H1 (cell line): ENCODE results near the gene DCUN1D2. TPM values are rescaled to one million over a fixed set of nuclear protein-coding genes. Genes with fewer than 3 reads are reported as not detected.

Experiments used
- CTCF ChIA-PET: fragments of 300-600 bp; sonication (Branson Sonifier 250); formaldehyde crosslinking; loops from one replicate; lab custom pipeline; 2021; ENCODE audit not compliant: partially characterized antibody; lab: Charles Lee
- POLR2A ChIA-PET: fragments of 300-600 bp; sonication (Branson Sonifier 250); formaldehyde crosslinking; loops from one replicate; lab custom pipeline; 2021; ENCODE audit warnings: inconsistent platforms; ENCODE audit not compliant: partially characterized antibody; lab: Charles Lee
- DNase-seq, 2 experiments: peaks; one replicate each; pipeline versions ENCODE4 v3.0.0 to v3.0.0-alpha.2; 2010 to 2022; ENCODE audit warnings: low spot score in 2 of 2, low read depth in 1 of 2, mixed read lengths in 1 of 2
- FAIRE-seq: peaks from 2 replicates; lab custom pipeline; 2011; peaks lifted over from hg19 to GRCh38; lab: Jason Lieb, UNC
- H2AFZ ChIP-seq: 2 replicates; pipeline ENCODE4 v1.8.1; 2012; ENCODE audit warnings: low read length, inconsistent platforms
- H2AK5ac ChIP-seq: 2 replicates; pipeline ENCODE4 v1.6.1; 2013; ENCODE audit warnings: low read depth, low read length
- H2BK120ac ChIP-seq: replicated peaks from 2 replicates; pipeline ENCODE3; 2013; ENCODE audit warnings: low read depth, low read length, inconsistent platforms
- H2BK12ac ChIP-seq: 2 replicates; pipeline ENCODE4 v1.6.1; 2013; ENCODE audit warnings: low read depth, low read length
- H2BK15ac ChIP-seq: 2 replicates; pipeline ENCODE4 v1.6.1; 2013; ENCODE audit warnings: low read length
- H2BK20ac ChIP-seq: 2 replicates; pipeline ENCODE4 v1.6.1; 2013; ENCODE audit warnings: low read length
- H2BK5ac ChIP-seq: 2 replicates; pipeline ENCODE4 v1.6.1; 2013; ENCODE audit warnings: low read depth, low read length
- H3K14ac ChIP-seq: 2 replicates; pipeline ENCODE4 v1.6.1; 2013; ENCODE audit warnings: inconsistent platforms; ENCODE audit not compliant: insufficient read length
- H3K18ac ChIP-seq: 2 replicates; pipeline ENCODE4 v1.6.1; 2013; ENCODE audit warnings: low read length; ENCODE audit errors: extremely low read depth
- H3K23ac ChIP-seq: 2 replicates; pipeline ENCODE4 v1.6.1; 2013; ENCODE audit warnings: inconsistent platforms; ENCODE audit not compliant: insufficient read length
- H3K23me2 ChIP-seq: 2 replicates; pipeline ENCODE4 v1.6.1; 2013; ENCODE audit warnings: low read depth, low read length
- H3K27ac ChIP-seq: 2 replicates; pipeline ENCODE4 v1.6.1; 2011; ENCODE audit warnings: low read depth, low read length, inconsistent platforms
- H3K27me3 ChIP-seq, 4 experiments: replicated peaks in 1 of 4; 1 replicate in 1 of 4; 2 replicates in 3 of 4; pipeline versions ENCODE4 v1.6.1 to v1.8.1; 2011 to 2013; ENCODE audit warnings: low read length in 3 of 4, mild to moderate bottlenecking in 3 of 4, inconsistent platforms in 2 of 4, mixed read lengths in 2 of 4, moderate library complexity in 1 of 4; ENCODE audit not compliant: control insufficient read depth in 3 of 4, insufficient read depth in 3 of 4; ENCODE audit errors: extremely low read depth in 1 of 4
- H3K36me3 ChIP-seq, 4 experiments: 2 replicates each; pipeline versions ENCODE4 v1.6.1 to v1.8.1; 2011 to 2013; ENCODE audit warnings: mild to moderate bottlenecking in 4 of 4, low read length in 3 of 4, moderate library complexity in 2 of 4, control low read depth in 1 of 4, inconsistent platforms in 1 of 4; ENCODE audit not compliant: insufficient read depth in 4 of 4, control insufficient read depth in 2 of 4
- H3K4ac ChIP-seq: replicated peaks from 2 replicates; pipeline ENCODE3; 2013; ENCODE audit warnings: low read length, low read depth, mixed read lengths, inconsistent platforms; ENCODE audit not compliant: insufficient read length
- H3K4me1 ChIP-seq, 4 experiments: replicated peaks in 1 of 4; 1 replicate in 1 of 4; 2 replicates in 3 of 4; pipeline versions ENCODE4 v1.6.1 to v1.8.1; 2011 to 2013; ENCODE audit warnings: low read length in 3 of 4, inconsistent platforms in 2 of 4, mixed read lengths in 1 of 4; ENCODE audit not compliant: insufficient read depth in 4 of 4, control insufficient read depth in 3 of 4
- H3K4me2 ChIP-seq, 2 experiments: 2 replicates each; pipeline versions ENCODE4 v1.6.1 to v1.8.1; 2011 to 2013; ENCODE audit warnings: low read depth in 2 of 2, low read length in 2 of 2, control low read depth in 1 of 2, inconsistent platforms in 1 of 2, mild to moderate bottlenecking in 1 of 2; ENCODE audit not compliant: insufficient read depth in 1 of 2
- H3K4me3 ChIP-seq, 4 experiments: fragments of 200-600, 300-600 bp in 1 of 4; sonication (generic), shearing (Covaris generic), sonication (Bioruptor Twin) in 1 of 4; 2 replicates each; pipeline versions ENCODE4 v1.5.1 to v1.8.1; 2011 to 2016; ENCODE audit warnings: low read length in 4 of 4, low read depth in 3 of 4, control low read depth in 2 of 4, inconsistent platforms in 2 of 4, mild to moderate bottlenecking in 2 of 4, mixed read lengths in 1 of 4, moderate library complexity in 1 of 4; ENCODE audit not compliant: insufficient read depth in 2 of 4; ENCODE audit errors: extremely low read depth in 1 of 4
- H3K56ac ChIP-seq: replicated peaks from 2 replicates; pipeline ENCODE3; 2013; ENCODE audit warnings: low read depth, mild to moderate bottlenecking, mixed read lengths, low read length, inconsistent platforms; ENCODE audit not compliant: insufficient read length
- H3K79me1 ChIP-seq: 2 replicates; pipeline ENCODE4 v1.6.1; 2013; ENCODE audit warnings: low read depth, low read length, control low read depth
- H3K79me2 ChIP-seq, 2 experiments: 2 replicates each; pipeline versions ENCODE4 v1.6.1 to v1.8.1; 2012 to 2013; ENCODE audit warnings: low read length in 2 of 2, mild to moderate bottlenecking in 2 of 2, inconsistent platforms in 1 of 2; ENCODE audit not compliant: insufficient read depth in 2 of 2, control insufficient read depth in 1 of 2
- H3K9ac ChIP-seq, 4 experiments: replicated peaks in 1 of 4; 1 replicate in 1 of 4; 2 replicates in 3 of 4; pipeline versions ENCODE4 v1.6.1 to v1.8.1; 2011 to 2013; ENCODE audit warnings: low read depth in 3 of 4, low read length in 3 of 4, control low read depth in 2 of 4, mild to moderate bottlenecking in 2 of 4, moderate library complexity in 2 of 4, inconsistent platforms in 1 of 4; ENCODE audit errors: extremely low read depth in 1 of 4
- H3K9me3 ChIP-seq, 2 experiments: 2 replicates each; pipeline versions ENCODE4 v1.6.1 to v1.8.1; 2012 to 2013; ENCODE audit warnings: mild to moderate bottlenecking in 2 of 2, moderate library complexity in 2 of 2, control low read depth in 1 of 2, inconsistent platforms in 1 of 2, low read depth in 1 of 2, low read length in 1 of 2, mixed read lengths in 1 of 2; ENCODE audit not compliant: insufficient read depth in 2 of 2
- H4K20me1 ChIP-seq, 2 experiments: replicated peaks in 1 of 2; 2 replicates each; pipeline versions ENCODE3 to v1.8.1; 2011 to 2013; ENCODE audit warnings: inconsistent platforms in 2 of 2, low read length in 2 of 2, mild to moderate bottlenecking in 1 of 2; ENCODE audit not compliant: insufficient read depth in 2 of 2, control insufficient read depth in 1 of 2
- H4K5ac ChIP-seq: 2 replicates; pipeline ENCODE4 v1.6.1; 2013; ENCODE audit warnings: low read length, low read depth, mixed read lengths, inconsistent platforms; ENCODE audit not compliant: insufficient read length
- H4K8ac ChIP-seq: 2 replicates; pipeline ENCODE4 v1.8.0; 2013; ENCODE audit warnings: mild to moderate bottlenecking, moderate library complexity, low read length, inconsistent platforms; ENCODE audit not compliant: insufficient read depth; ENCODE audit errors: extremely low read depth
- H4K91ac ChIP-seq: replicated peaks from 2 replicates; pipeline ENCODE3; 2013; ENCODE audit warnings: low read length, mixed read lengths, inconsistent platforms; ENCODE audit not compliant: insufficient read length
- BCL11A ChIP-seq, 2 experiments: IDR thresholded peaks; one replicate each; pipeline ENCODE4 v1.6.1; 2011; ENCODE audit warnings: low read depth in 2 of 2, low read length in 2 of 2, mild to moderate bottlenecking in 2 of 2
- BRCA1 ChIP-seq: IDR thresholded peaks from 2 replicates; pipeline ENCODE4 v1.6.1; 2012; ENCODE audit warnings: low read depth, low read length, improper control_type of control experiment
- CHD1 ChIP-seq: IDR thresholded peaks from 2 replicates; pipeline ENCODE4 v1.6.1; 2012; ENCODE audit warnings: low read depth, low read length, improper control_type of control experiment
- CHD2 ChIP-seq: IDR thresholded peaks from 2 replicates; pipeline ENCODE4 v1.6.1; 2012; ENCODE audit warnings: low read length, improper control_type of control experiment
- CREB1 ChIP-seq: IDR thresholded peaks from 2 replicates; pipeline ENCODE4 v1.6.1; 2012; ENCODE audit warnings: inconsistent platforms
- GTF2F1 ChIP-seq: IDR thresholded peaks from 2 replicates; pipeline ENCODE4 v1.6.1; 2012; ENCODE audit warnings: low read depth, low read length, improper control_type of control experiment, borderline replicate concordance
- NANOG ChIP-seq: IDR thresholded peaks from 2 replicates; pipeline ENCODE4 v1.6.1; 2011; ENCODE audit warnings: low read length, low read depth, mild to moderate bottlenecking, inconsistent platforms; ENCODE audit not compliant: insufficient read depth, poor library complexity, severe bottlenecking
- PHF8 ChIP-seq: fragments of 200-600 bp; sonication (generic); conservative IDR thresholded peaks from 2 replicates; pipeline ENCODE4 v1.7.1; 2012; ENCODE audit warnings: low read depth, mild to moderate bottlenecking, inconsistent platforms, low read length, moderate library complexity
- RBBP5 ChIP-seq: IDR thresholded peaks from 2 replicates; pipeline ENCODE4 v1.7.1; 2012; ENCODE audit warnings: low read depth, mild to moderate bottlenecking, inconsistent platforms, low read length, moderate library complexity, borderline replicate concordance
- SAP30 ChIP-seq: fragments of 300-600 bp; sonication (generic); IDR thresholded peaks from 2 replicates; pipeline ENCODE4 v1.7.1; 2012; ENCODE audit warnings: low read length, moderate library complexity, mild to moderate bottlenecking, inconsistent platforms; ENCODE audit not compliant: insufficient read depth, insufficient replicate concordance
- SP1 ChIP-seq: IDR thresholded peaks from 2 replicates; pipeline ENCODE4 v1.6.1; 2011; ENCODE audit warnings: low read depth, low read length
- USF2 ChIP-seq: IDR thresholded peaks from 2 replicates; pipeline ENCODE4 v1.6.1; 2011; ENCODE audit warnings: low read length, improper control_type of control experiment
- WGBS, 2 experiments: shearing (Covaris generic) in 1 of 2; methylation state at CpG; one replicate each; pipeline versions ENCODE4 v1.1.6 to v1.1.7; 2013 to 2015; ENCODE audit warnings: low lambda C conversion rate in 2 of 2, mixed read lengths in 2 of 2, inconsistent platforms in 1 of 2, low coverage in 1 of 2, missing lambda C conversion rate in 1 of 2; ENCODE audit not compliant: insufficient replicate concordance in 2 of 2, insufficient coverage in 1 of 2, insufficient read length in 1 of 2; ENCODE audit errors: extremely low coverage in 1 of 2, missing lambda C conversion rate in 1 of 2; 5-methylcytosine and 5-hydroxymethylcytosine counted together
- polyA plus RNA-seq, 7 experiments: library from polyadenylated mRNA; depleted of rRNA in 3 of 7; stranded (reverse) in 5 of 7; unstranded in 2 of 7; fragments of >200 nt in 5 of 7; fragments of 200-250 nt in 2 of 7; gene quantifications; 1 replicate in 5 of 7; 2 replicates in 1 of 7; 4 replicates in 1 of 7; pipeline versions ENCODE4 v1.2.1 to v1.2.3, GENCODE V29; 2011 to 2013; ENCODE audit warnings: missing spikeins in 2 of 7, mixed read lengths in 2 of 7
- total RNA-seq: library from RNA; stranded (reverse); fragmentation: NEBNext Ultra II Directional; extraction: Animal tissue kit (Norgen Biotek cat#: 25700); gene quantifications from 2 replicates; pipeline ENCODE4 v1.2.1, GENCODE V29; 2021

The DCUN1D2 gene
- total and polyA plus RNA-seq, 2 of the 8 experiments (the other 6 are each of a cell fraction or from before 2014, with no cell fraction given) = 19.5 to 35.3 TPM

GRCh38 chr13:113428469-113428865, 62.0 kb downstream of the DCUN1D2 start:
- no peaks in the 10 kb centered on the region for H3K79me1 ChIP-seq
- ChIA-PET CTCF (interaction anchor here (1.0 to 1.5 kb wide), 5 partner anchors 16 to 105 kb away, joined by 3 to 4 read pairs (median 3); no protein-coding TSS in a partner anchor), POLR2A (no interaction called here)
- H2BK120ac ChIP-seq = no peak overlapping the region
- H4K91ac ChIP-seq = no peak overlapping the region
- H3K4me3 ChIP-seq = no peak overlapping the region
- H2BK12ac ChIP-seq = no peak overlapping the region
- H2AFZ ChIP-seq = no peak overlapping the region
- WGBS, 2 experiments = 93% methylated on average over 17 of the region's 17 CpGs; no CpG with 5 or more reads in 1 of the 2 experiments
- FAIRE-seq = no peak
- no peak overlapping the region for H2AK5ac ChIP-seq
- no peak overlapping the region for H3K4me2 ChIP-seq
- H3K18ac ChIP-seq = no peak overlapping the region; the same call in 1 of the 2 replicates
- no peaks in the 10 kb centered on the region for H3K9me3 ChIP-seq
- H4K20me1 ChIP-seq = no peaks in the 10 kb centered on the region
- no peaks in the 10 kb centered on the region for H3K4me1 ChIP-seq
- peak overlapping the region; percentile 80; the same call in 1 of the 2 replicates for H4K8ac ChIP-seq
- H3K4ac ChIP-seq = no peak overlapping the region
- H3K9ac ChIP-seq = no peak overlapping the region
- no peak overlapping the region for H2BK5ac ChIP-seq
- H4K5ac ChIP-seq = no peak overlapping the region
- TF ChIP-seq USF2 (no peak), CHD2 (no peak), RBBP5 (no peak), CHD1 (no peak), SAP30 (no peak), NANOG (no peak), PHF8 (no peak), SP1 (no peak), GTF2F1 (no peak), BCL11A (IDR thresholded peaks at IDR 0.05; ENCODE audit: low read depth in 2 of 2, low read length in 2 of 2) (no peak), CREB1 (no peak), BRCA1 (no peak)
- TF ChIP-seq, all 59 proteins: peak for 0
- peaks cover 4% of the 10 kb centered on the region; the same call in 1 of the 2 replicates for H3K23me2 ChIP-seq
- no peak overlapping the region for H2BK15ac ChIP-seq
- H3K23ac ChIP-seq = no peak overlapping the region
- H3K56ac ChIP-seq = no peak overlapping the region
- H3K36me3 ChIP-seq = no peaks in the 10 kb centered on the region
- no peak overlapping the region for H3K27ac ChIP-seq
- no peak overlapping the region for H3K14ac ChIP-seq
- H3K79me2 ChIP-seq = no peaks in the 10 kb centered on the region
- no peak for DNase-seq
- no peaks in the 10 kb centered on the region for H3K27me3 ChIP-seq
- H2BK20ac ChIP-seq = no peak overlapping the region
